COLO829 (cell line): ENCODE measurements around the gene NFKBIE.
"Not testable (repeated sequence)": the region's sequence is repeated elsewhere in the genome, so short reads cannot be mapped to it uniquely, and the experiment has no call there.

Experiments used
- DNase-seq: peaks from one replicate; pipeline ENCODE4 v3.0.0; 2012; ENCODE audit warnings: low spot score

The NFKBIE gene

GRCh38 chr6:44265007-44265721, at the start of gene NFKBIE:
Gene NFKBIE (minus strand): TSS chr6:44265551. CDS start chr6:44265346, 205 bp downstream.
- DNase-seq = peak; percentile 98

- DNase-seq = not testable (repeated sequence)
These were observed 49.3 kb upstream of the NFKBIE start for GRCh38 chr6:44314657-44315056.

GRCh38 chr6:44312901-44313788, 47.8 kb upstream of the NFKBIE start, which contains the start of gene AARS2:
Gene AARS2 (minus strand): TSS chr6:44313347. CDS start chr6:44313323, 24 bp downstream.
- peak; percentile 74 for DNase-seq

GRCh38 chr6:44311767-44312166, 46.4 kb upstream of the NFKBIE start:
- no peak for DNase-seq

GRCh38 chr6:44311304-44311703, 46.0 kb upstream of the NFKBIE start:
- no peak for DNase-seq

GRCh38 chr6:44310241-44310640, 44.9 kb upstream of the NFKBIE start:
- DNase-seq = no peak

- DNase-seq = no peak
These were observed 44.3 kb upstream of the NFKBIE start for GRCh38 chr6:44309631-44310030.

GRCh38 chr6:44309092-44309491, 43.7 kb upstream of the NFKBIE start:
- DNase-seq = no peak

- DNase-seq = no peak
These were observed 41.9 kb upstream of the NFKBIE start for GRCh38 chr6:44307217-44307616.

GRCh38 chr6:44306710-44307109, 41.4 kb upstream of the NFKBIE start:
- no peak for DNase-seq

- DNase-seq = no peak
These were observed 39.9 kb upstream of the NFKBIE start for GRCh38 chr6:44305200-44305725.

- peak; percentile 48 for DNase-seq
These were observed 39.2 kb upstream of the NFKBIE start for GRCh38 chr6:44304282-44305199.

GRCh38 chr6:44303842-44304241, 38.5 kb upstream of the NFKBIE start:
- DNase-seq = no peak

GRCh38 chr6:44302856-44303255, 37.5 kb upstream of the NFKBIE start:
- DNase-seq = no peak

GRCh38 chr6:44301782-44302564, 36.6 kb upstream of the NFKBIE start:
- no peak for DNase-seq

GRCh38 chr6:44301106-44301505, 35.8 kb upstream of the NFKBIE start:
- no peak for DNase-seq

GRCh38 chr6:44300292-44300823, 35.0 kb upstream of the NFKBIE start:
- no peak for DNase-seq

- DNase-seq = no peak
These were observed 33.5 kb upstream of the NFKBIE start for GRCh38 chr6:44298864-44299263.

GRCh38 chr6:44298055-44298803, 32.9 kb upstream of the NFKBIE start:
- DNase-seq = no peak
